DMS53 (cell line): Measurements from ENCODE around the gene ST3GAL3.

Experiments
- DNase-seq: peaks from one replicate; lab custom pipeline; 2025; lab: John Stamatoyannopoulos, UW

The ST3GAL3 gene

GRCh38 chr1:43942411-43942810 is 235.1 kb downstream of the ST3GAL3 start:
- no peak for DNase-seq

GRCh38 chr1:43944860-43945259 is 237.5 kb downstream of the ST3GAL3 start:
- no peak for DNase-seq

- peak; percentile 31 for DNase-seq
Measured at GRCh38 chr1:43945674-43946235, 238.4 kb downstream of the ST3GAL3 start.

GRCh38 chr1:43946236-43947060 is 239.1 kb downstream of the ST3GAL3 start, which contains the start of gene IPO13:
Gene IPO13 (plus strand): TSS chr1:43946950. CDS start chr1:43947601, 651 bp downstream.
- DNase-seq: peak; percentile 99

- DNase-seq: no peak
Measured at GRCh38 chr1:43947061-43947873, 239.9 kb downstream of the ST3GAL3 start.

GRCh38 chr1:43947874-43948437 is 240.6 kb downstream of the ST3GAL3 start:
- no peak for DNase-seq

GRCh38 chr1:43949678-43950077 is 242.3 kb downstream of the ST3GAL3 start:
- no peak for DNase-seq

GRCh38 chr1:43951021-43951985 is 244.0 kb downstream of the ST3GAL3 start:
- DNase-seq: no peak

- DNase-seq: no peak
Measured at GRCh38 chr1:43952731-43953346, 245.5 kb downstream of the ST3GAL3 start.

- DNase-seq: no peak
Measured at GRCh38 chr1:43953361-43953760, 246.0 kb downstream of the ST3GAL3 start.

GRCh38 chr1:43954036-43954435 is 246.7 kb downstream of the ST3GAL3 start:
- no peak for DNase-seq

- no peak for DNase-seq
Measured at GRCh38 chr1:43956234-43956633, 248.9 kb downstream of the ST3GAL3 start.

GRCh38 chr1:43957407-43958040 is 250.2 kb downstream of the ST3GAL3 start:
- DNase-seq: no peak

GRCh38 chr1:43958351-43959255 is 251.3 kb downstream of the ST3GAL3 start:
- DNase-seq: no peak

- no peak for DNase-seq
Measured at GRCh38 chr1:43960798-43961197, 253.5 kb downstream of the ST3GAL3 start.

GRCh38 chr1:43961692-43962091 is 254.4 kb downstream of the ST3GAL3 start:
- DNase-seq: no peak

- DNase-seq: no peak
Measured at GRCh38 chr1:43962324-43962723, 255.0 kb downstream of the ST3GAL3 start.

GRCh38 chr1:43963006-43963405 is 255.7 kb downstream of the ST3GAL3 start:
- no peak for DNase-seq

- no peak for DNase-seq
Measured at GRCh38 chr1:43963890-43964289, 256.6 kb downstream of the ST3GAL3 start.
